ENCODE data around the gene C19orf67. TPM values are rescaled to one million over a fixed set of nuclear protein-coding genes. Genes with fewer than 3 reads are reported as not detected.

C19orf67 gene
- not detected for polyA plus RNA-seq (ENCODE audit: low read depth in 6 of 6)

DNA sequence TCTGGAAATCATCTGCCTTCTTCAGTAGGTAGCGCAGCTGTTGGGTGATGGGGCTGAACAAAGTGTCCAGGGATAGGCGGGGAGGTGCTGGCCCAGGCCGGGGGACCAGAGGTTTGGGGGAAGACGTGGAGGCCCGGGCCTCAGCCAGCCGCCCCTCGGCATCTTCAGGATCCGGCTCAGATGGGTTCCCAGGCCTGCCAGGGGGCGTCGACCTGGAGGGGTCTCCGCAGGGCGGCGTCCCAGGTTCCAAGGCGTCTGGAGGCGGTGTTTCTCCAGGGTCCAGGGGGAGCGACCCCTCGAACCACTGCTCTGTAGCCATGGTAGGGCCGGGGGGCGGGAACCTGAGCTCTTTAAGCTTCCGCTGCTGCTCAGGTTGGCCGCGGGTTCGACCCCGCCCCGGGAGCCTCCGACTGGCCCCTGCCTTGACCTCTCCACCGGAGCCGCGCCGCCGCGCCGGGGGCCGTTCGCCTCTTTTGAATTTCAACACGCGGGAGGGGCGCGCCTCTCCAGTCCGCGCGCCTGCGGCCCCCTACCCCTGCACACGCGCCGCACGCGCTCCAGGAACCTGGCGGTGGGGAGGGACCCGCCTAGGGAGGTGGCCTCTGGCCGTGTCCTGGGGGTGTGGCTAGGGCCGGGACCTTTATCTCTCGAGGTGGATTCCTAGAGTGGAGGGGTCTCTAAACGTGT is at the start of gene C19orf67:
C19orf67 (minus strand) TSS at position 475 of the 687 bp plus-strand sequence; CDS start at position 319, 156 bp downstream.
- peaks cover 4 to 20% (median 5%) of the 10 kb centered on the region in 3 donors for H3K4me1 Mint-ChIP-seq
- ATAC-seq (ENCODE audit: low read depth in 2 of 2) (no peak), DNase-seq (no peak)
- H3K27ac Mint-ChIP-seq: peak within 1 kb of the TSS in 1 of 6 donors; percentile 15
- H3K4me3 Mint-ChIP-seq: peak within 1 kb of the TSS in 2 of 8 donors; percentile 42 to 72
- H3K9me3 Mint-ChIP-seq: peaks cover 0 to 1% (median 0%) of the 10 kb centered on the region in 7 donors
- peaks cover 4 to 7% of the 10 kb centered on the region in 2 donors for H3K36me3 Mint-ChIP-seq
- no peaks in the 10 kb centered on the region for H3K27me3 Mint-ChIP-seq

DNA sequence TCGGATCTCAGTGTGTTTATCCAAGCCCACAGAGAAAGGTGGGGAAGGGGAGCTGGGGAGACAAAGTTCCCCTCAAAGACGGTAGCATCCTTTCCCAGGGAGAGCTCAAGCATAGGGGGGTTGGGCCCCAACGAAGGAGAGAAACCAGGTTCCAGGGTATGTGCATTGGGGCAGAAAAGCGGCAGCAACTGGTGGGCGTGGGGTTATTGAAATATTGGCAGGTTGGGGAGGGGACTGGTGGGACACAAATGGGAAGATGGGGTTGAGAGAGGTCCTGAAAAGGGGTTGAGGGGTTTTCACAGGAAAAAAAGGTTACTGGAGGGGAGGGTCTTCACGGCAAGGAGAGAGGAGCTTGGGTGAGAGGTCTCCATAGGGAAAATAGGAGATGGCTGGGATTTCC is 49.8 kb upstream of the C19orf67 start:
- ATAC-seq (ENCODE audit: low read depth in 2 of 2) (no peak), DNase-seq (no peak)
- Mint-ChIP-seq H3K36me3 (no peaks in the 10 kb centered on the region), H3K4me3 (peak overlapping the region; percentile 75 to 89 (median 80)), H3K27me3 (no peaks in the 10 kb centered on the region), H3K9me3 (no peaks in the 10 kb centered on the region), H3K4me1 (peaks cover 17 to 28% (median 20%) of the 10 kb centered on the region in 3 donors), H3K27ac (peak overlapping the region in 3 of 6 donors; percentile 29 to 87 (median 84))

DNA sequence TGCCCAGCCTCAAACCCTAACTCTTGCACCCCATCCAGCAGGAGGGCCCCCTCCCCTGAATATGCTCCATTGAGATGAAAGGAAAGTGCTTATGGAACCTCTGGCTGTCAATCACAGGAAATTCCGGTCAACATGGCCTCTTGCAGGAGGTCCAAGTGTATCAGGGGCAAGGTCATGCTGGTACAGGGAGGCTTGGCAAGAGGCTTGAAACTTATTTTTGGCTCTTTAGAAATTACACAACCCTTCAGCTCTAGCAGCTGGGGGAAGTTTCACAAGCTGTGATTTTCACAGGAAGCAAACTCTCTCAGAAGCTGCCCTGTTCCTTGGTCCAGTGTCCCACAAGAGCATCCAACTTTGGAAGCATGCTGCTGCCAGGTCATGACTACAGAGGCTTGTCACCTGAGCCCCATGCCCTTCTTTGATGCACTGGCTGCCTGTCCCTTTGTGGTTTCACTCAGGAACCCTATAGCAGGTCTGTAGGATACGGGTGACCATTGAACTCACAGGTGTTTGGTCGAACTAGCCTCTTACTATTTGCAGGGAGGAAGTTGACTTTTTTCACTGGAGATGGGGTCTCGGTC is 42.4 kb upstream of the C19orf67 start:
- Mint-ChIP-seq H3K27me3 (no peaks in the 10 kb centered on the region), H3K27ac (peak overlapping the region in 1 of 6 donors; percentile 13), H3K4me3 (no peak overlapping the region), H3K9me3 (no peaks in the 10 kb centered on the region), H3K36me3 (no peaks in the 10 kb centered on the region), H3K4me1 (peaks cover 0 to 5% (median 0%) of the 10 kb centered on the region in 3 donors)
- ATAC-seq (ENCODE audit: low read depth in 2 of 2) (no peak), DNase-seq (no peak)

- H3K4me1 Mint-ChIP-seq: peaks cover 0 to 5% (median 0%) of the 10 kb centered on the region in 3 donors
- H3K9me3 Mint-ChIP-seq: no peaks in the 10 kb centered on the region
- ATAC-seq (ENCODE audit: low read depth in 2 of 2) (no peak), DNase-seq (no peak)
- no peak overlapping the region for H3K27ac Mint-ChIP-seq
- no peaks in the 10 kb centered on the region for H3K36me3 Mint-ChIP-seq
- H3K27me3 Mint-ChIP-seq: no peaks in the 10 kb centered on the region
- no peak overlapping the region for H3K4me3 Mint-ChIP-seq
Measured at GRCh38 chr19:14127176-14127575, 41.6 kb upstream of the C19orf67 start.

DNA sequence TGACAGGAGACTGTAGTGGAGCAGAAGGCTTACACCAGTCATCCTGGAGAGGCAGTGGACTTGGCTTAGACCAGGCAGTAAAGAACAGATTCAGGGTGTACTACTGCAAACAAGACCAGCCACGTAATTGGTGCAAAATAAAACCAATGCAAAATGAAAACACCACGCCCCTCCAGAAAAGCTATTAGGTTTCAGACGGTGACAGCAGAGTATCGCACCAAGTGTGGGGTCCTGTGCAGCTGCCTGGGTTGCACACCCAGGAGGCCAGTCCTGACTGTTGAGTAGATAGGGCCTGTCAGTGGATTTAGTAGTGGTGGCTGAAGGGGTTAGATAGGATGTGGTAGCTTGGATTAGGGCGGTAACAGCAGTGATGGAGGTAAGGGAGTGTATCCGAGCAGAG is 37.3 kb upstream of the C19orf67 start:
- H3K27ac Mint-ChIP-seq: no peak overlapping the region
- DNase-seq: no peak
- H3K4me1 Mint-ChIP-seq: peaks cover 8 to 12% (median 11%) of the 10 kb centered on the region in 3 donors
- no peak overlapping the region for H3K4me3 Mint-ChIP-seq
- no peaks in the 10 kb centered on the region for H3K36me3 Mint-ChIP-seq
- no peaks in the 10 kb centered on the region for H3K27me3 Mint-ChIP-seq
- no peaks in the 10 kb centered on the region for H3K9me3 Mint-ChIP-seq
- ATAC-seq (ENCODE audit: low read depth in 2 of 2): no peak

DNA sequence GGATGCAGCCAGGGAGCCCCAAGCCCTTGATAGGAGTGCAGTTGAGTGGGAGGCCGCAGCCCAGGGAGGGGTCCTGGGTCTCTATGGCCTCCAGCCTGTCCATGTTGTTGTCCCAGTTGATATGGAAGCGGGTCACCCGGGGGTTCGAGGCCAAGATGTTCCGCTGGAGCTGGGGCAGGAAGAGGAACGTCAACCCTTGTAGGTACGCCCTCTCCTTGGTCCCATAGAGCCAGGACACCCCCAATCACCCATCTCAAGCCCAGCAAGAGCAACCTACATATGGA is 34.9 kb upstream of the C19orf67 start:
- DNase-seq: no peak
- no peaks in the 10 kb centered on the region for H3K36me3 Mint-ChIP-seq
- no peak overlapping the region for H3K27ac Mint-ChIP-seq
- peaks cover 27 to 30% (median 29%) of the 10 kb centered on the region in 3 donors for H3K4me1 Mint-ChIP-seq
- no peak for ATAC-seq (ENCODE audit: low read depth in 2 of 2)
- peak overlapping the region in 1 of 8 donors; percentile 68 for H3K4me3 Mint-ChIP-seq
- H3K9me3 Mint-ChIP-seq: no peaks in the 10 kb centered on the region
- no peaks in the 10 kb centered on the region for H3K27me3 Mint-ChIP-seq

GRCh38 chr19:14119644-14120496 is 34.3 kb upstream of the C19orf67 start:
- H3K4me1 Mint-ChIP-seq: peaks cover 31 to 35% (median 32%) of the 10 kb centered on the region in 3 donors
- no peak overlapping the region for H3K27ac Mint-ChIP-seq
- no peaks in the 10 kb centered on the region for H3K27me3 Mint-ChIP-seq
- DNase-seq (no peak), ATAC-seq (ENCODE audit: low read depth in 2 of 2) (no peak)
- no peaks in the 10 kb centered on the region for H3K9me3 Mint-ChIP-seq
- no peaks in the 10 kb centered on the region for H3K36me3 Mint-ChIP-seq
- H3K4me3 Mint-ChIP-seq: peak overlapping the region in 4 of 8 donors; percentile 68 to 94 (median 81)

DNA sequence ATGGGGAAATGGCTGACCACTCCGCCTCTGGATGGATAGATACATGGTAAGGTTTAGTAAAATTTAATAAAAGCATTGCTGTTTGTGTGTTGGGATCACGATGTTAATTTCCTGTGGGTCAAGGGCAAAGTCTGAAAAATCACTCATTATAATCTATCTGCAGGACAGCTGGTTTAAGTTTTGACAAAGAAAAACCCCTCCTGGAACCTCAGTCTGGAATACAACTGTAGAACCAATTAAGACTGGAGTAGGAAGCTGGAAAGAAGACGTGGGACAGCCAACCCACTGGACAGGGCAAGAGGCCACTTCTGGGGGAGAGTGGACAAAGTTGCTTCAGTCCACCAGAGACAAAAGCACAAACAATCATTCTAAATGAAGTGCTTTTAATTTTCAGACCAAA is 33.6 kb upstream of the C19orf67 start:
- Mint-ChIP-seq H3K4me1 (peaks cover 35 to 39% (median 37%) of the 10 kb centered on the region in 3 donors), H3K9me3 (no peaks in the 10 kb centered on the region), H3K27me3 (no peaks in the 10 kb centered on the region), H3K27ac (peak overlapping the region in 4 of 6 donors; percentile 76 to 100 (median 98)), H3K4me3 (peak overlapping the region; percentile 91 to 97 (median 94)), H3K36me3 (no peaks in the 10 kb centered on the region)
- no peak for ATAC-seq (ENCODE audit: low read depth in 2 of 2)
- no peak for DNase-seq

DNA sequence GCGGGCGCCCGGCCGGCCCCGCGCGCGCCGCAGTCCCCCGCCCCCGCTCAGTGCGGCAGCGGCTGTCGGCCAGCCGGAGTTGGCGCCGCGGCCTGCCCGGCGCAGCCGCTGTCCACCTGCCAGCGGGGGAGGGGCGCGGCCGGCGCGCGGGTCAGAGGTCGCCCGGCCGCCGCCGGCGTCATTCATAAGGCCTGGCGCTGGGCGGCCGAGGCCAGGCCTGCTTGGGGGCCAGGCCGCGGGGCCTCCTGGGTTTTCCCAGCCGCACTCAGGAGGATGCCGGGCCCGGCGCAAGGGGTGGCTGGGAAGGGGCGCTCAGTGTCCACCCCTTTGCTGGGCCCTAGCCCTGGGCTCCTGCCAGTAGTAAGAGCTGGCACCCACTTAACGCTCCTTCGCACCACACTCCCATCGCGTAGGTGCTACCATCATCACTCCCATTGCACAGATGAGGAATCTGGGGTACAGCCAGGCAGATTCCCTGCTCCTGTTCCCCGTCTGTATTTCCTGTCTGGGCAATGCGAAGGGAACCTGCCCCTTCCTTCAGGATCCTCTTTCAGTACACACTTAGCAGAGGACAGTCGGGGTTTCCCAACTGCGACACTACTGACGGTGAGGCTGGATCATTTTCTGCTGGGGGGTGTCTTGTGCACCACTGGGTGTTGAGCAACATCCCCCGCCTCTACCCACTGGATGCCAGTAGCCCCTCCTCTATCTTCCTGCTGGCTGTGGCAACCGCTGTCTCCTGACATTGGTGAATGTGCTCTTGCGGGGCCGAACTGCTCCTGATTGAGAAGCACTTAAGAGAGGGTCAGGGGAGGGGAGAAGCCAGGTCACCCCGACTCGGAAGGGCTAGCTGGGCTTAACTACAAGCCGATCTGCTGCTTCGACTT is 32.8 kb upstream of the C19orf67 start:
- Mint-ChIP-seq H3K9me3 (no peaks in the 10 kb centered on the region), H3K27me3 (no peaks in the 10 kb centered on the region), H3K36me3 (no peaks in the 10 kb centered on the region), H3K27ac (peak overlapping the region; percentile 93 to 100 (median 98)), H3K4me1 (peaks cover 39 to 44% (median 42%) of the 10 kb centered on the region in 3 donors), H3K4me3 (peak overlapping the region; percentile 91 to 97 (median 94))
- DNase-seq (peak; percentile 51), ATAC-seq (ENCODE audit: low read depth in 2 of 2) (peak; percentile 20 to 21)

DNA sequence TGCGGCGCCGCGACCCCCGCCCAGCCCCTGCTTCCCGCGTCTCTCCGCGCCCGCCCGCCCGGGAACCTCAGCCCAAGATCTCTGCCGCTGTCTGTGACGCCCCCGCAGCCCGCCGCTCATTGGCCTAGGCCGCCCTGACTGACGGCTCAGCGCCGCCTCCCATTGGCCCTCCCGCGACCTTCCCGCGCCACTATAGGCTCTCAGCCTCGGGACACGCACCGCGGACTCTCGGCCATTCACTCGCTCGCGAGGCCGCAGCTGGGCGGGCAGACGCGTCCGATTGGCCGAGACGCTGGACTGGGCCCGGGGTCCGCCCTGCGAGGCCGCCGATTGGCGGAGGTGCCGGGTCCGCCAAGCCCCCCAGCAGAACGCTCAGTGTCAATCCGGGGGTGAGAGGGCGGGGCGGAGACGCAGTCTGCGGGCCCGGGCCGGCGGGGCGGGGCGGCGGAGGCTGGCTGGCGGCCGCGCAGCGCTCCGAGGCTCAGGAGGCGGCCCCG is 32.1 kb upstream of the C19orf67 start, which contains the start of gene PRKACA:
PRKACA (minus strand) TSS at position 95 of the 497 bp plus-strand sequence. CDS start 215 bp downstream, outside the sequence.
- H3K4me3 Mint-ChIP-seq: peak within 1 kb of the TSS; percentile 92 to 98 (median 96)
- H3K4me1 Mint-ChIP-seq: peaks cover 39 to 45% (median 44%) of the 10 kb centered on the region in 3 donors
- ATAC-seq (ENCODE audit: low read depth in 2 of 2) (peak; percentile 91), DNase-seq (peak; percentile 99)
- no peaks in the 10 kb centered on the region for H3K27me3 Mint-ChIP-seq
- H3K36me3 Mint-ChIP-seq: no peaks in the 10 kb centered on the region
- peak within 1 kb of the TSS; percentile 93 to 100 (median 98) for H3K27ac Mint-ChIP-seq
- no peaks in the 10 kb centered on the region for H3K9me3 Mint-ChIP-seq

- peak overlapping the region in 4 of 6 donors; percentile 24 to 89 (median 84) for H3K27ac Mint-ChIP-seq
- DNase-seq (no peak), ATAC-seq (ENCODE audit: low read depth in 2 of 2) (no peak)
- H3K4me1 Mint-ChIP-seq: peaks cover 39 to 45% (median 44%) of the 10 kb centered on the region in 3 donors
- H3K9me3 Mint-ChIP-seq: no peaks in the 10 kb centered on the region
- H3K27me3 Mint-ChIP-seq: no peaks in the 10 kb centered on the region
- peak overlapping the region; percentile 80 to 95 (median 93) for H3K4me3 Mint-ChIP-seq
- no peaks in the 10 kb centered on the region for H3K36me3 Mint-ChIP-seq
Measured at GRCh38 chr19:14116918-14117578, 31.5 kb upstream of the C19orf67 start.

DNA sequence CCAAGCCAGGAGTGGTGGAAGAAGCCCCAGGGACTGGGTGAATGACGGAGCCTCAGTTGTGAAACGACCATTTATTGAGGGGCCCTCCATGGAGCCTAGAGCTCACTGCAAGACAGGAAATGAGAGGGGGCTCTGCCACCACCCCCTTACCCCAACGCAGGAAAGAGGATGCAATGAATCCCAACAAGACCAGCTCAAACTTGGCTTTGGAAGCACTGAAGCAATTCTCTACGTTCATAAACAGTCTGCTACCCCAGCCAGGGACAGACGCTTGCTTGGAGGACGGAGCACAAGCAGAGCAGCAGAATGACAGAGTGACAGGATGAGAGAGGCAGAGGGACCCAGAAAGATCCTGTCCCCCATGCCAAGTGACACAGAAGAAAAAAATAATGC is 30.9 kb upstream of the C19orf67 start:
- Mint-ChIP-seq H3K27me3 (no peaks in the 10 kb centered on the region), H3K27ac (peak overlapping the region in 5 of 6 donors; percentile 24 to 94 (median 87)), H3K36me3 (no peaks in the 10 kb centered on the region), H3K9me3 (no peaks in the 10 kb centered on the region), H3K4me3 (peak overlapping the region; percentile 80 to 95 (median 93)), H3K4me1 (peaks cover 39 to 45% (median 44%) of the 10 kb centered on the region in 3 donors)
- DNase-seq (no peak), ATAC-seq (ENCODE audit: low read depth in 2 of 2) (no peak)

All from naive B cell (primary cell).